Body of pancreas (tissue), 4 donors: ENCODE data around the gene PLAGL2.

Source experiments
- POLR2A ChIP-seq, 3 donors: fragments of 450-650 bp; IDR thresholded peaks; one replicate each; pipeline ENCODE4 v1.6.1; 2016; ENCODE audit warnings: antibody characterized with exemption in 3 of 3, mild to moderate bottlenecking in 2 of 3
- TF ChIP-seq, protein P1 (sequence below), 7 experiments: fragments of 450-650 bp in 4 of 7; fragments of 200-600 bp in 3 of 7; sonication (generic) in 3 of 7; IDR thresholded peaks; one replicate each; pipeline ENCODE4 v1.5.1; 2016 to 2019; ENCODE audit warnings: antibody characterized with exemption in 7 of 7

DNA sequence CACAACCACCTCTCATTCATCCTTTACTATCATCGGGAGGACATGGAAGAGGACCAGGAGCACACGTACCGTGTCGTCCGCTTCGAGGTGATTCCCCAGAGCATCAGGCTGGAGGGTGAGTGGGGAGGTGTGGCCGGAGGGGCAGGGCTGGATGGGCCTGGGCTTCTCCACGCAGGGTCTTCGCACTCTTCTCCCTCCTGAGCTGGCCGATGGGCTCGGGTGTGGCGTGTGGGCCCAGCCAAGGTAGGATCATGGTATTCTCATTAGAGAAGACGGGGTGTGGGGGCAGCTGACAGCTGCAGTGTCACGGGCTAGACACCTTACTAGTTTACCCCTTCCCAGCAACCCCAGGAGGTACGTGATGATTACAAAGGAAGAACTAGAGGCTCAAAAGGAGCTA is 64.6 kb downstream of the PLAGL2 start:
- TF ChIP-seq, protein P1, sequence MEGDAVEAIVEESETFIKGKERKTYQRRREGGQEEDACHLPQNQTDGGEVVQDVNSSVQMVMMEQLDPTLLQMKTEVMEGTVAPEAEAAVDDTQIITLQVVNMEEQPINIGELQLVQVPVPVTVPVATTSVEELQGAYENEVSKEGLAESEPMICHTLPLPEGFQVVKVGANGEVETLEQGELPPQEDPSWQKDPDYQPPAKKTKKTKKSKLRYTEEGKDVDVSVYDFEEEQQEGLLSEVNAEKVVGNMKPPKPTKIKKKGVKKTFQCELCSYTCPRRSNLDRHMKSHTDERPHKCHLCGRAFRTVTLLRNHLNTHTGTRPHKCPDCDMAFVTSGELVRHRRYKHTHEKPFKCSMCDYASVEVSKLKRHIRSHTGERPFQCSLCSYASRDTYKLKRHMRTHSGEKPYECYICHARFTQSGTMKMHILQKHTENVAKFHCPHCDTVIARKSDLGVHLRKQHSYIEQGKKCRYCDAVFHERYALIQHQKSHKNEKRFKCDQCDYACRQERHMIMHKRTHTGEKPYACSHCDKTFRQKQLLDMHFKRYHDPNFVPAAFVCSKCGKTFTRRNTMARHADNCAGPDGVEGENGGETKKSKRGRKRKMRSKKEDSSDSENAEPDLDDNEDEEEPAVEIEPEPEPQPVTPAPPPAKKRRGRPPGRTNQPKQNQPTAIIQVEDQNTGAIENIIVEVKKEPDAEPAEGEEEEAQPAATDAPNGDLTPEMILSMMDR (IDR thresholded peaks at IDR 0.05) = no peak
- TF ChIP-seq POLR2A (IDR thresholded peaks at IDR 0.05) = no peak
